ENCODE measurements around the gene FOSL2. TPM values are rescaled to one million over a fixed set of nuclear protein-coding genes. Genes with fewer than 3 reads are reported as not detected.

Gene FOSL2
- total RNA-seq, 1 donor: 44.4 TPM

- DNase-seq (ENCODE audit: low read depth): no peak
- TF ChIP-seq CTCF (IDR thresholded peaks at IDR 0.05; ENCODE audit: insufficient read depth, low read length): no peak
- no peak overlapping the region for H3K4me3 ChIP-seq (ENCODE audit: low read depth, low read length)
Measured at GRCh38 chr2:28432362-28432761, 39.7 kb downstream of the FOSL2 start.

GRCh38 chr2:28433215-28433614, 40.6 kb downstream of the FOSL2 start:
- no peak overlapping the region for H3K4me3 ChIP-seq (ENCODE audit: low read depth, low read length)
- no peak for DNase-seq (ENCODE audit: low read depth)
- TF ChIP-seq CTCF (IDR thresholded peaks at IDR 0.05; ENCODE audit: insufficient read depth, low read length): no peak

GRCh38 chr2:28433935-28434599, 41.4 kb downstream of the FOSL2 start:
- no peak for TF ChIP-seq CTCF (IDR thresholded peaks at IDR 0.05; ENCODE audit: insufficient read depth, low read length)
- DNase-seq (ENCODE audit: low read depth): no peak
- H3K4me3 ChIP-seq (ENCODE audit: low read depth, low read length): no peak overlapping the region

DNA sequence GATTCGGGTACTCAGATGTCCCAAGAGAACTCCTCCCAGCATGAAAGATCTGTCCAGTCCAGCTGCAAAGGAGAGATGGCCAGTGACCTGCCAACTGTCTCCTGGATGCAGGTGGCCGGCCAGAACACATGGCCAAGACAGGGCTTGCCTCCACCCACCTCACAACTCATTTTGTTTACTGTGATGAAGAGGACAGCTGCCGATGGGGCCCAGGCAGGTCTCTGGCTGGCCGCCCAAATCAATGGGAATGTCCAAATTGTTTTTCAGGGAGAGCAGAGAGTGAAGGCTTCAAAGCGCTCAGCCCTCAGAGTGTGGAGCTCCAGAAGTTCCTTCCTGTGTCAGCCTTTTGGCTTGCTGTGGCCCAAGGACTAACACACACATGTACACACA, 41.9 kb downstream of the FOSL2 start:
- no peak overlapping the region for H3K4me3 ChIP-seq (ENCODE audit: low read depth, low read length)
- no peak for DNase-seq (ENCODE audit: low read depth)
- TF ChIP-seq CTCF (IDR thresholded peaks at IDR 0.05; ENCODE audit: insufficient read depth, low read length): no peak

DNA sequence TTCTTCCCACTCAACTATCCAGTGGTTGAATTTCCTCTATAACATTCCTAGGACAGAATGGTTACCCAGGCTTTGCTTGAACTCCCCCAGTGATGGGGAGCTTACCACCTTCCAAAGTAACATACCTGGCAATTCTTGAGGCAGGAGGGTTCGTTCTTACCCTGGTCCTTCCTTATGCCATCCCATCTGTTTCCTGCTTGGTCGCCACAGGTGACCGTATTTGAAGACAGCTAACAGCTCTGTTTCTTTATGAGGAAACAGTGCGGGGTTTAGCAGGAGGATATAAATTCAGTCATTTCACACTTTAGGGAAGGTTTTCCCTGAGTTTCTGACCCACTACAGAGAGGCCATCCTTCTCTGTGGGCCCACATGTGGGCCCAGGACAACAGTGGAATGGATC, 42.6 kb downstream of the FOSL2 start:
- no peak overlapping the region for H3K4me3 ChIP-seq (ENCODE audit: low read depth, low read length)
- TF ChIP-seq CTCF (IDR thresholded peaks at IDR 0.05; ENCODE audit: insufficient read depth, low read length): no peak
- no peak for DNase-seq (ENCODE audit: low read depth)

DNA sequence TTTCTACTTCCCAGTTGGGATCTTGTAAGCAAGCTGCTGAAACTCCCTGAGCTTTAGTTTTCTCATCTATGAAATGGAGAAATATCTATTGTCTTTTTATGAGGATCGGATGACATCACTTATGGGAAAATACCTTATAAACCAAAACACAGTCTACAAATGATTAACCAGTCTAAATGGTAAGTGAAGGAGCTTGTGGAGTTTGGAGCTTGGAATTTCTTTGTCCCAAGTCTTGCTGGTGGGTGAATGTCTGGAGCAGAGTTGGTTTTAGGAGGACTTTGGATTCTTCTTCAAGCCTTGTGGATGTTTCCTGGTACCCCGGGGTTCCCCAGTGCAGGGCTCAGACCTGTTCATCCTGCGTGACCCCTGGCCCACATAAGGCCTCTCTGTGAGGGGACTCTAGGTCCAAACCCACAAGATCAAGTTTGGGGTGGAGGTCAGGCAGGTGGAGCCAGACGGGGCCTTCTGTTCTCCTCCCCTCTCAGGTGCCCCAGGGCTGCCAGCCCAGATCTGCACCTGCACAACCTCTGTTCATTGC, 43.2 kb downstream of the FOSL2 start:
- no peak for TF ChIP-seq CTCF (IDR thresholded peaks at IDR 0.05; ENCODE audit: insufficient read depth, low read length)
- no peak overlapping the region for H3K4me3 ChIP-seq (ENCODE audit: low read depth, low read length)
- no peak for DNase-seq (ENCODE audit: low read depth)
